Hepatocyte (in vitro differentiated cells): Measurements from ENCODE around the gene EXOC3L1. TPM values are rescaled to one million over a fixed set of nuclear protein-coding genes. Genes with fewer than 3 reads are reported as not detected.

Source experiments
- DNase-seq: peaks from one replicate; pipeline ENCODE4 v3.0.0-alpha.2; 2016; ENCODE audit warnings: low spot score
- H2AFZ ChIP-seq: fragments of 200-600 bp; sonication (generic); 2 replicates; pipeline ENCODE4 v1.6.0; 2016; ENCODE audit warnings: antibody characterized with exemption, mild to moderate bottlenecking
- H3K27ac ChIP-seq: fragments of 200-600 bp; sonication (generic); 2 replicates; pipeline ENCODE4 v1.5.1; 2016; ENCODE audit warnings: mild to moderate bottlenecking
- H3K27me3 ChIP-seq: fragments of 200-600 bp; sonication (generic); 2 replicates; pipeline ENCODE4 v1.6.1; 2016
- H3K36me3 ChIP-seq: fragments of 200-600 bp; sonication (generic); replicated peaks from 2 replicates; pipeline ENCODE4 v1.5.1; 2016; ENCODE audit warnings: low read depth; ENCODE audit not compliant: insufficient read depth
- H3K4me1 ChIP-seq: fragments of 200-600 bp; sonication (generic); 2 replicates; pipeline ENCODE4 v1.5.1; 2016; ENCODE audit warnings: mild to moderate bottlenecking, moderate library complexity; ENCODE audit not compliant: insufficient read depth
- H3K4me2 ChIP-seq: fragments of 200-600 bp; sonication (generic); 2 replicates; pipeline ENCODE4 v1.6.0; 2016
- H3K4me3 ChIP-seq: fragments of 200-600 bp; sonication (generic); 2 replicates; pipeline ENCODE4 v1.5.1; 2016; ENCODE audit warnings: mild to moderate bottlenecking
- H3K79me2 ChIP-seq: fragments of 200-600 bp; sonication (generic); 2 replicates; pipeline ENCODE4 v1.6.0; 2017; ENCODE audit warnings: mild to moderate bottlenecking
- H3K9me2 ChIP-seq: fragments of 200-600 bp; sonication (generic); replicated peaks from 2 replicates; pipeline ENCODE4 v1.6.0; 2017; ENCODE audit warnings: mild to moderate bottlenecking; ENCODE audit not compliant: insufficient read depth
- H3K9me3 ChIP-seq: fragments of 200-600 bp; sonication (generic); 2 replicates; pipeline ENCODE4 v1.5.1; 2016; ENCODE audit warnings: low read depth, mild to moderate bottlenecking
- H4K20me1 ChIP-seq: fragments of 200-600 bp; sonication (generic); 2 replicates; pipeline ENCODE4 v1.6.0; 2016; ENCODE audit warnings: mild to moderate bottlenecking; ENCODE audit not compliant: insufficient read depth, poor library complexity, severe bottlenecking
- EZH2 ChIP-seq: fragments of 200-600 bp; sonication (generic); IDR thresholded peaks from 2 replicates; pipeline ENCODE4 v1.6.1; 2016; ENCODE audit warnings: antibody characterized with exemption, mild to moderate bottlenecking, borderline replicate concordance
- EZH2phosphoT487 ChIP-seq: fragments of 200-600 bp; sonication (generic); IDR thresholded peaks from one replicate; pipeline ENCODE4 v1.6.1; 2018; ENCODE audit warnings: antibody characterized with exemption, mild to moderate bottlenecking, low read depth, moderate library complexity; ENCODE audit not compliant: unreplicated experiment, severe bottlenecking
- WGBS: methylation state at CpG from one replicate; pipeline ENCODE4 v1.1.6; 2016; ENCODE audit warnings: low lambda C conversion rate; ENCODE audit errors: missing lambda C conversion rate; 5-methylcytosine and 5-hydroxymethylcytosine counted together
- polyA plus RNA-seq: library from polyadenylated mRNA; unstranded; fragments of >200 nt; fragmentation: Nextera tagmentation; extraction: Ambion mirVana; gene quantifications from 2 replicates; pipeline ENCODE4 v1.2.1, GENCODE V29; 2016
- total RNA-seq: library from RNA; depleted of rRNA; stranded (reverse); fragments of >200 nt; gene quantifications from 2 replicates; pipeline ENCODE4 v1.2.3, GENCODE V29; 2014
- TF ChIP-seq, protein P1 (sequence below): fragments of 200-600 bp; sonication (generic); IDR thresholded peaks from 2 replicates; pipeline ENCODE4 v1.5.1; 2016; ENCODE audit warnings: antibody characterized with exemption, mild to moderate bottlenecking; ENCODE audit not compliant: poor library complexity

EXOC3L1 gene
- total and polyA plus RNA-seq, 2 experiments from 2014 or later = 0.33 to 2.0 TPM

- no peak for DNase-seq
- WGBS = 88% methylated on average over 2 of the region's 2 CpGs
- Histone ChIP-seq H3K36me3 (no peaks in the 10 kb centered on the region), H3K9me3 (no peaks in the 10 kb centered on the region), H3K9me2 (no peaks in the 10 kb centered on the region), H3K4me2 (peak overlapping the region; percentile 80), H3K27me3 (no peaks in the 10 kb centered on the region), H3K79me2 (peaks cover 12% of the 10 kb centered on the region), H4K20me1 (peaks cover 3% of the 10 kb centered on the region), H3K27ac (no peak overlapping the region), H3K4me1 (peaks cover 19% of the 10 kb centered on the region), H3K4me3 (no peak overlapping the region), H2AFZ (no peak overlapping the region)
- TF ChIP-seq, protein P1, sequence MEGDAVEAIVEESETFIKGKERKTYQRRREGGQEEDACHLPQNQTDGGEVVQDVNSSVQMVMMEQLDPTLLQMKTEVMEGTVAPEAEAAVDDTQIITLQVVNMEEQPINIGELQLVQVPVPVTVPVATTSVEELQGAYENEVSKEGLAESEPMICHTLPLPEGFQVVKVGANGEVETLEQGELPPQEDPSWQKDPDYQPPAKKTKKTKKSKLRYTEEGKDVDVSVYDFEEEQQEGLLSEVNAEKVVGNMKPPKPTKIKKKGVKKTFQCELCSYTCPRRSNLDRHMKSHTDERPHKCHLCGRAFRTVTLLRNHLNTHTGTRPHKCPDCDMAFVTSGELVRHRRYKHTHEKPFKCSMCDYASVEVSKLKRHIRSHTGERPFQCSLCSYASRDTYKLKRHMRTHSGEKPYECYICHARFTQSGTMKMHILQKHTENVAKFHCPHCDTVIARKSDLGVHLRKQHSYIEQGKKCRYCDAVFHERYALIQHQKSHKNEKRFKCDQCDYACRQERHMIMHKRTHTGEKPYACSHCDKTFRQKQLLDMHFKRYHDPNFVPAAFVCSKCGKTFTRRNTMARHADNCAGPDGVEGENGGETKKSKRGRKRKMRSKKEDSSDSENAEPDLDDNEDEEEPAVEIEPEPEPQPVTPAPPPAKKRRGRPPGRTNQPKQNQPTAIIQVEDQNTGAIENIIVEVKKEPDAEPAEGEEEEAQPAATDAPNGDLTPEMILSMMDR = no peak
- TF ChIP-seq EZH2phosphoT487 = no peak
- no peak for TF ChIP-seq EZH2
Observed at GRCh38 chr16:67182288-67182687, 7.6 kb downstream of the EXOC3L1 start.

DNA sequence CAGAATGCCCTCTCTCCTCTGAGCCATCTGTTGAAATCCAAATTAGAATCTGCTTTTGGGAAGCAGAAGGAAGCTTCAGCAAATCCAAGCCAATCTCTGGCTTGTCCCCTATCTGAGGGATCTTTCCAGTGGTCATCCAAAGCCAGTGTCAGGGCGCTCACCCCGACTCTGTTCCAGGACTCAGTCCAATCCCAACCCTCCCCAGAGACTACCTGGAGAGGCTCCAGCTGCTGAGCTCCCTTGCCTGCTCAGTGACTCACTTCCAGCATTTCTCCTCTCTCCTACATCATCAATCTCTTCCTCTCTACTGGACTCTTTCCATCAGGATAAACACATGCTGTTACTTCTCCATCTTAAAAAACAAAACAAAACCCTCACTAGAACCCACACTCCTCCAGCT, 8.6 kb downstream of the EXOC3L1 start:
- H3K4me3 ChIP-seq = no peak overlapping the region
- peaks cover 19% of the 10 kb centered on the region for H3K4me1 ChIP-seq
- no peak overlapping the region for H2AFZ ChIP-seq
- no peaks in the 10 kb centered on the region for H3K36me3 ChIP-seq
- no peak for DNase-seq
- no peak for TF ChIP-seq EZH2phosphoT487
- TF ChIP-seq, protein P1 = no peak
- TF ChIP-seq EZH2 = no peak
- no peaks in the 10 kb centered on the region for H3K9me3 ChIP-seq
- peaks cover 12% of the 10 kb centered on the region for H3K79me2 ChIP-seq
- peaks cover 3% of the 10 kb centered on the region for H4K20me1 ChIP-seq
- no peak overlapping the region for H3K4me2 ChIP-seq
- no peaks in the 10 kb centered on the region for H3K27me3 ChIP-seq
- no peaks in the 10 kb centered on the region for H3K9me2 ChIP-seq
- WGBS = 83% methylated on average over 2 of the region's 2 CpGs
- H3K27ac ChIP-seq = no peak overlapping the region

GRCh38 chr16:67180166-67180565, 9.8 kb downstream of the EXOC3L1 start:
- no peaks in the 10 kb centered on the region for H3K9me2 ChIP-seq
- no peak overlapping the region for H2AFZ ChIP-seq
- no peaks in the 10 kb centered on the region for H3K36me3 ChIP-seq
- H3K9me3 ChIP-seq = no peaks in the 10 kb centered on the region
- no peak overlapping the region for H3K27ac ChIP-seq
- TF ChIP-seq EZH2 = no peak
- TF ChIP-seq EZH2phosphoT487 = no peak
- TF ChIP-seq, protein P1 = no peak
- H3K4me1 ChIP-seq = peaks cover 18% of the 10 kb centered on the region
- no peak overlapping the region for H3K4me3 ChIP-seq
- H3K27me3 ChIP-seq = no peaks in the 10 kb centered on the region
- no peak overlapping the region for H3K4me2 ChIP-seq
- peaks cover 3% of the 10 kb centered on the region for H4K20me1 ChIP-seq
- no peak for DNase-seq
- peaks cover 12% of the 10 kb centered on the region for H3K79me2 ChIP-seq
- WGBS = 92% methylated on average over 16 of the region's 16 CpGs

- no peaks in the 10 kb centered on the region for H3K9me3 ChIP-seq
- no peak overlapping the region for H2AFZ ChIP-seq
- H3K27me3 ChIP-seq = no peaks in the 10 kb centered on the region
- no peaks in the 10 kb centered on the region for H3K36me3 ChIP-seq
- peaks cover 12% of the 10 kb centered on the region for H3K79me2 ChIP-seq
- no peak overlapping the region for H3K4me3 ChIP-seq
- WGBS = 90% methylated on average over 13 of the region's 13 CpGs
- H3K4me2 ChIP-seq = no peak overlapping the region
- no peak for DNase-seq
- H3K27ac ChIP-seq = no peak overlapping the region
- H3K4me1 ChIP-seq = peaks cover 14% of the 10 kb centered on the region
- TF ChIP-seq, protein P1 = peak; percentile 5
- no peak for TF ChIP-seq EZH2
- no peak for TF ChIP-seq EZH2phosphoT487
- H4K20me1 ChIP-seq = peaks cover 3% of the 10 kb centered on the region
- no peaks in the 10 kb centered on the region for H3K9me2 ChIP-seq
Observed at GRCh38 chr16:67179421-67180080, 10.4 kb downstream of the EXOC3L1 start.
